Measurements from ENCODE around the gene ITK. TPM values are rescaled to one million over a fixed set of nuclear protein-coding genes. Genes with fewer than 3 reads are reported as not detected.

ITK gene
- total and polyA plus RNA-seq, 2 experiments from 2014 or later: 0.08 TPM; not detected in 1

DNA sequence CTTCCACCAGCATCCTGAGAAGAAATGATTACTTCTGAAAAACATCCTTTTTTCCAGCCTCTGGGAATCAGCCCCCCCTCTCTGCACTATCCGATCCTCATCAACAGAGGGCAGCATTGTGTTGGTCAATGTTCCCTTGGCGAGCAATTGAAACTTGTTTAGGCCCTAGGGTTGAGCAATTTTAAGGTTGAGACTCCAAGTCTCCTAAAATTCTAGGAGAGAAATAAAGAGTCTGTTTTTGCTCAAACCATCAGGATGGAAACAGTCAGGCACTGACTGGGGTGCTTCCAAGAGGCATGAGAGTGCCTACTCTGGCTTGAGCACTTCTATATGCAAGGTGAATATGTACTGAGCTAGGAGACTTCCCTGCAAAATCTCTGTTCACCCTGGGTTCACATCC, 72.9 kb downstream of the ITK start:
- no peaks in the 10 kb centered on the region for H3K36me3 Mint-ChIP-seq (ENCODE audit: low read depth)
- Histone ChIP-seq H2AFZ (peak overlapping the region; percentile 9; the same call in 1 of the 2 replicates), H3K27ac (ENCODE audit: low read depth) (no peak overlapping the region), H3K4me2 (no peak overlapping the region), H4K20me1 (replicated peaks; ENCODE audit: insufficient read depth) (no peaks in the 10 kb centered on the region), H3K27me3 (ENCODE audit: insufficient read depth) (no peaks in the 10 kb centered on the region), H3K4me3 (no peak overlapping the region), H3K79me2 (replicated peaks; ENCODE audit: insufficient read depth) (no peaks in the 10 kb centered on the region), H3K36me3 (ENCODE audit: insufficient read depth) (no peaks in the 10 kb centered on the region), H3F3A (replicated peaks; ENCODE audit: low read depth) (no peaks in the 10 kb centered on the region), H3K9me2 (ENCODE audit: insufficient read depth) (peaks cover 7% of the 10 kb centered on the region; the same call in 1 of the 2 replicates), H3K4me1 (ENCODE audit: insufficient read depth) (no peaks in the 10 kb centered on the region)
- H3K27ac Mint-ChIP-seq: no peak overlapping the region
- peaks cover 3% of the 10 kb centered on the region for H3K27me3 Mint-ChIP-seq (ENCODE audit: insufficient read depth, low read depth, poor library complexity)
- DNase-seq (ENCODE audit: low spot score): peak; percentile 76
- ATAC-seq: peak; percentile 89
- no peak overlapping the region for H3K4me3 Mint-ChIP-seq
- H3K4me1 Mint-ChIP-seq: no peaks in the 10 kb centered on the region
- no peaks in the 10 kb centered on the region for H3K9me3 Mint-ChIP-seq
- TF ChIP-seq CTCF (conservative IDR thresholded peaks at IDR 0.05; ENCODE audit: low read depth in 2 of 2) (peak; percentile 91 to 92), EZH2phosphoT487 (IDR thresholded peaks at IDR 0.05; ENCODE audit: unreplicated experiment) (no peak)

- H3K4me3 ChIP-seq: no peak overlapping the region
- ATAC-seq (no peak), DNase-seq (ENCODE audit: low spot score) (no peak)
- Mint-ChIP-seq H3K9me3 (no peaks in the 10 kb centered on the region), H3K36me3 (ENCODE audit: low read depth) (no peaks in the 10 kb centered on the region), H3K4me3 (no peak overlapping the region), H3K4me1 (peaks cover 4% of the 10 kb centered on the region), H3K27me3 (ENCODE audit: insufficient read depth, low read depth, poor library complexity) (peaks cover 3% of the 10 kb centered on the region), H3K27ac (no peak overlapping the region)
- H4K20me1 ChIP-seq (replicated peaks; ENCODE audit: insufficient read depth): no peaks in the 10 kb centered on the region
- no peaks in the 10 kb centered on the region for H3K27me3 ChIP-seq (ENCODE audit: insufficient read depth)
- H2AFZ ChIP-seq: no peak overlapping the region
- H3K9me2 ChIP-seq (ENCODE audit: insufficient read depth): peaks cover 7% of the 10 kb centered on the region; the same call in 1 of the 2 replicates
- no peaks in the 10 kb centered on the region for H3K4me1 ChIP-seq (ENCODE audit: insufficient read depth)
- no peak overlapping the region for H3K4me2 ChIP-seq
- no peaks in the 10 kb centered on the region for H3F3A ChIP-seq (replicated peaks; ENCODE audit: low read depth)
- TF ChIP-seq CREB1 (CRISPR knock-in tag; IDR thresholded peaks at IDR 0.05; ENCODE audit: low read depth) (no peak), EZH2 (IDR thresholded peaks at IDR 0.05; ENCODE audit: low read depth, unreplicated experiment) (no peak), EZH2phosphoT487 (IDR thresholded peaks at IDR 0.05; ENCODE audit: unreplicated experiment) (no peak), ZNF114 (CRISPR knock-in tag; IDR thresholded peaks at IDR 0.05) (no peak), POLR2AphosphoS5 (IDR thresholded peaks at IDR 0.05; ENCODE audit: low read depth) (no peak), NANOG (IDR thresholded peaks at IDR 0.05; ENCODE audit: borderline replicate concordance) (no peak), JUNB (IDR thresholded peaks at IDR 0.05; ENCODE audit: unreplicated experiment) (no peak)
- TF ChIP-seq, protein P1, sequence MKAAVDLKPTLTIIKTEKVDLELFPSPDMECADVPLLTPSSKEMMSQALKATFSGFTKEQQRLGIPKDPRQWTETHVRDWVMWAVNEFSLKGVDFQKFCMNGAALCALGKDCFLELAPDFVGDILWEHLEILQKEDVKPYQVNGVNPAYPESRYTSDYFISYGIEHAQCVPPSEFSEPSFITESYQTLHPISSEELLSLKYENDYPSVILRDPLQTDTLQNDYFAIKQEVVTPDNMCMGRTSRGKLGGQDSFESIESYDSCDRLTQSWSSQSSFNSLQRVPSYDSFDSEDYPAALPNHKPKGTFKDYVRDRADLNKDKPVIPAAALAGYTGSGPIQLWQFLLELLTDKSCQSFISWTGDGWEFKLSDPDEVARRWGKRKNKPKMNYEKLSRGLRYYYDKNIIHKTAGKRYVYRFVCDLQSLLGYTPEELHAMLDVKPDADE (IDR thresholded peaks at IDR 0.05): no peak
- no peaks in the 10 kb centered on the region for H3K79me2 ChIP-seq (replicated peaks; ENCODE audit: insufficient read depth)
- H3K27ac ChIP-seq (ENCODE audit: low read depth): no peak overlapping the region
- no peaks in the 10 kb centered on the region for H3K36me3 ChIP-seq (ENCODE audit: insufficient read depth)
These were observed 77.8 kb downstream of the ITK start for GRCh38 chr5:157258450-157258849.
